ENCODE measurements around the gene MTA2.

MTA2 gene

DNA sequence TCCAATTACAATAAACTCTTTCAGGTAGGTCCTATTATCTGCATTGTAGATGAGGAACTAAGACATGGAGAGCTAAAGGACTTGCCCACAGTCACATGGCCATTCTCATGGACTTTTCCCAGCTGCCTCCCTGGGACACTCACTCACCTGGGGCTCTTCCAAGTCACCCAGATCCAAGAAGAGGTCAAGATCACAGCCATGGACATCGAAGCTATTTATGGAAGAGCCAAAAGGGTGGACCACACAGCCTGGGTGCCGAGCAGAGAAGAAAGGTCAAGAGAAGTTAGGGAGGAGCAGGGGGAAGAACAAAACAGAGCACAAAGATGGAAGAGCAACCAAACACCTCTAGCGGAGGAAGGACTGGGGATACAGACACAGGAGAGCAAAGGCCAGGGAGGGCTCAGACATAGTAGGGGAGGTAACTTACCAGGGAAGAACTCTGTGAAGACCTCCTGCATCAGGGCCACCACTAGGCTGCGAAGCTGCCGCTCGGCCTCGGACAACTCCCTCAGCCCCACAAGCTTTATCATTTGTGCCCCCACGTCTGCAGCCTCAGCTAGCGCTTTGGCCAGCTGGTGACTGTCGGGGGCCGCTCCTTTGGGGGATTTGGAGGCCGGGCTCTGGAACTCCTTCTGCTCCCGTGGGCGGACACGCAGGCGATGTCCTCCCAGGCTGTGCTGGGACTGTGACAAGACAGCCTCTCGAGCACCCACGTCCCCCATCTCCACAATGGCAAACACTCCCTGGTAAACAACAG is 20.5 kb downstream of the MTA2 start:
- DNase-seq: no peak
- Histone ChIP-seq H3K36me3 (peaks cover 20 to 87% (median 44%) of the 10 kb centered on the region in 3 donors), H3K9me3 (no peaks in the 10 kb centered on the region), H3K4me3 (no peak overlapping the region), H3K27ac (no peak overlapping the region), H3K27me3 (no peaks in the 10 kb centered on the region), H3K4me1 (no peaks in the 10 kb centered on the region)
- intact Hi-C loops (cut with DNase I; ENCODE audit: low total_unique reads): no loop called here
- TF ChIP-seq, protein P1, sequence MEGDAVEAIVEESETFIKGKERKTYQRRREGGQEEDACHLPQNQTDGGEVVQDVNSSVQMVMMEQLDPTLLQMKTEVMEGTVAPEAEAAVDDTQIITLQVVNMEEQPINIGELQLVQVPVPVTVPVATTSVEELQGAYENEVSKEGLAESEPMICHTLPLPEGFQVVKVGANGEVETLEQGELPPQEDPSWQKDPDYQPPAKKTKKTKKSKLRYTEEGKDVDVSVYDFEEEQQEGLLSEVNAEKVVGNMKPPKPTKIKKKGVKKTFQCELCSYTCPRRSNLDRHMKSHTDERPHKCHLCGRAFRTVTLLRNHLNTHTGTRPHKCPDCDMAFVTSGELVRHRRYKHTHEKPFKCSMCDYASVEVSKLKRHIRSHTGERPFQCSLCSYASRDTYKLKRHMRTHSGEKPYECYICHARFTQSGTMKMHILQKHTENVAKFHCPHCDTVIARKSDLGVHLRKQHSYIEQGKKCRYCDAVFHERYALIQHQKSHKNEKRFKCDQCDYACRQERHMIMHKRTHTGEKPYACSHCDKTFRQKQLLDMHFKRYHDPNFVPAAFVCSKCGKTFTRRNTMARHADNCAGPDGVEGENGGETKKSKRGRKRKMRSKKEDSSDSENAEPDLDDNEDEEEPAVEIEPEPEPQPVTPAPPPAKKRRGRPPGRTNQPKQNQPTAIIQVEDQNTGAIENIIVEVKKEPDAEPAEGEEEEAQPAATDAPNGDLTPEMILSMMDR (IDR thresholded peaks at IDR 0.05): no peak

DNA sequence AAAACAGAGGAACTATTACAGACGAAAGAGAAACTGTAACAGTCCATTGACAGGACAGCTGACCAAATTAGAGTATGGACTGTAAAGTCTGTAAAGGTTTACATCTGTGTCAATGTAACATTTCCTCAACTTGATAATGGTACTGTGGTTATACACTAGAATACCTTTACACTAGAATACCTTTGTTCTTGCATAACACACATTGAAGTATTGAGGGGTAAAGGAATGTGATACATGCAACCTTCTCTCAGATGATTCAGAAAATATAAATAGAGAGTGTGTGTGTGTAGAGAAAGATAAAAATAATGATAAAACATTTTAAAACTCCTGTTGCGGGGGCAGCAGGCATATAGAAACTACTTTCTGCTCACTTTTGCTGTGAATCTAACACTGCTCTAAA is 22.4 kb downstream of the MTA2 start:
- Histone ChIP-seq H3K9me3 (no peaks in the 10 kb centered on the region), H3K4me1 (peaks cover 0 to 16% (median 12%) of the 10 kb centered on the region in 4 donors), H3K4me3 (no peak overlapping the region), H3K36me3 (peaks cover 23 to 77% (median 40%) of the 10 kb centered on the region in 3 donors), H3K27me3 (no peaks in the 10 kb centered on the region), H3K27ac (no peak overlapping the region)
- intact Hi-C loops (cut with DNase I; ENCODE audit: low total_unique reads): no loop called here
- no peak for DNase-seq
- TF ChIP-seq, protein P1 (IDR thresholded peaks at IDR 0.05): no peak

DNA sequence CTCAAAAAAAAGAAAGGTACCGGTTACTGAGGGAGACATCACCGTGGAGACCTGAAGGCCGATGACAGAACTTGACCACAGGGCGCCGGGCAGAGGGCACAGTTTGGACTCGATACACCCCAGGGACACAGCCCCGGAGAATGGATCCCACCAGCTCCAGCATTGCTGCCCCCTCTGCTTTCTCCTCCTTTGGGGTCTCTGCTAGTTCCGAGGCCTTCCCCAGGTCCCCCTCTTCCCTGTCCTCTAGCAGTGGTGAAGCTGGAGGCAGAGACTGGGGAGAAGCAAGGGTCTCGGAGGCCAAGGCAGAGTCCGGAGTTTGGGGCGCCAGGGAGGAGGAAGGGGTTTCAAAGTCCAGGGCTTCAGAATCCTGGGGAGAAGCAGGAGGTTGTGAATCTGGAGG is 23.1 kb downstream of the MTA2 start:
- Histone ChIP-seq H3K9me3 (no peaks in the 10 kb centered on the region), H3K36me3 (peaks cover 23 to 70% (median 40%) of the 10 kb centered on the region in 3 donors), H3K27ac (no peak overlapping the region), H3K4me3 (no peak overlapping the region), H3K27me3 (no peaks in the 10 kb centered on the region), H3K4me1 (peaks cover 0 to 16% (median 12%) of the 10 kb centered on the region in 4 donors)
- TF ChIP-seq, protein P1 (IDR thresholded peaks at IDR 0.05): no peak
- DNase-seq: no peak
- intact Hi-C loops (cut with DNase I; ENCODE audit: low total_unique reads): no loop called here

DNA sequence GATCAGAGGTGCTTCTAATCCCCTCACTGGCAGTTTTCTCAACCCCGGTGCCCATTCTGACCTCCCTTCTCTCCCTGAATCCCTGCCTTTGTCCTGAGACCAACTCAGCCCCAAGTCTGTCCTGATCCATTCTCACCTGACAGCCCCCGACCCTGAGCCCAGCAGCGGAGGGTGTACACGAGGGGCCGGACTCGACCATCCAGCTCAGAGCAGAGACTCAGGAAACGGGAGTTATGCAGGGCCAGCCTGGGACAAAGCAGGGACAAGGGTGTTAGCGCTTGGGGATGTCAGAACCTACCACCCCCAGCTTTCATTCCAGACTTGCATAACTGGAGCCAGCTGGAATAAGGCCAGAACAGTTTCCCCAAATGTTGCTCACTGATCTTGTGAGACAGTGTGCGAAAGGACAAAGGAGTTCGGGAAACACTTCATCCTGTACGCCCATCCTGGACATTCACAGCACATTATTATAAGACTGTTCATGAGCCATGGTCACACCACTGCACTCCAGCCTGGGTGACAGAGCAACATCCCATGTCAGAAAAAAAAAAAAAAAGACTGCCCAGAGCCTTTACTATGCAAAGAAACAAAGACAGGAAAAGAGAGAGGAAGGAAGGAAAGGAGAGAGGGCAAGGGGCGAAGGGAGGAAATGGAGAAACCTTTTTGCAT is 24.5 kb downstream of the MTA2 start:
- Histone ChIP-seq H3K36me3 (peaks cover 23 to 66% (median 37%) of the 10 kb centered on the region in 3 donors), H3K4me1 (peaks cover 0 to 21% (median 16%) of the 10 kb centered on the region in 4 donors), H3K9me3 (no peaks in the 10 kb centered on the region), H3K27ac (no peak overlapping the region), H3K27me3 (no peaks in the 10 kb centered on the region), H3K4me3 (no peak overlapping the region)
- intact Hi-C loops (cut with DNase I; ENCODE audit: low total_unique reads): no loop called here
- no peak for DNase-seq
- TF ChIP-seq, protein P1 (IDR thresholded peaks at IDR 0.05): no peak

DNA sequence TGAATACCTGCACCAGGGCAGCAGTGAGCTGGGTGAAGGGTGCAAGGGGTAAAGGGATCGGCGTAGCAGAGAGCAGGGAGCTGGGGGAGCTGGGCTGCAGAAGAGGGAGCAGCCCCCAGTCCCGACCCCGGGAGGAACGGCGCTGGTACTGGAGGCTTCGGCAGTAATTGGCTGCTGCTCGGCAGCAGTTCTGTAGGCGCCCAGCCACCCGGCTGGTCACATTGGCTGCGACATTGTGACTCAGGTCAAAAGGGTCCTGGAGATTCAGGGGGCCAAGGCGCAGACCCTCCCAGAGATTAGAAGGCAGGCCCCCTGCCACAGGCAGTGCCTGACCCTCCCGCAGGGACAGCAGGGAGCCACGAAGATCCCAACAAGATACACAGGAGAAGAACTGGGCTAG is 25.8 kb downstream of the MTA2 start:
- Histone ChIP-seq H3K36me3 (peaks cover 28 to 66% (median 33%) of the 10 kb centered on the region in 3 donors), H3K9me3 (no peaks in the 10 kb centered on the region), H3K27me3 (no peaks in the 10 kb centered on the region), H3K4me3 (peak overlapping the region in 1 of 2 donors; percentile 82), H3K4me1 (peaks cover 0 to 26% (median 18%) of the 10 kb centered on the region in 4 donors), H3K27ac (peak overlapping the region; percentile 89 to 95)
- TF ChIP-seq, protein P1 (IDR thresholded peaks at IDR 0.05): no peak
- no peak for DNase-seq
- intact Hi-C loops (cut with DNase I; ENCODE audit: low total_unique reads): no loop called here
